ENCODE results near the gene ROBO1.

The ROBO1 gene

DNA sequence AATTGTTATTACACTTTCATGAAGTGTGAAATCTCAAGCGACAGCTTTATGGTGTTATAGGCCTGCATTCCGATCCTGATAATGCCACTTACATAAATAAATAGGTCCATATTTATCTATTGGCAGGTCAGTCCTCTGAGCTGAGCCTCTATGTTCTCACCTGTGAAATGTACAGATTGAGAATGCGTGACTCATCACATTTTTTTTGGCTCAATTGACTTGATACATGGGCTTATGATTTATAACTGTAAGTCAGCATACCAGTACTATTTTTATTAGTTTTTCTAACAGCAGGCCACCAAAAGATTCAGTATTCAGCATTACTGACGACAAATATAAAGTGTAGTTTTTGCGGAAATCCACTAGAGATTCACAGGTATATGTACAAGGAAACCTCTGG lies 344.4 kb downstream of the ROBO1 start:
- Histone ChIP-seq H3K27me3 (ENCODE audit: insufficient read depth, low read depth) (no peaks in the 10 kb centered on the region), H3K79me2 (ENCODE audit: insufficient read depth, low read depth) (no peaks in the 10 kb centered on the region), H3K36me3 (ENCODE audit: insufficient read depth) (no peaks in the 10 kb centered on the region), H3K4me3 (IDR thresholded peaks at IDR 0.05; ENCODE audit: insufficient read depth, low read depth, low read length) (no peak overlapping the region), H2AFZ (ENCODE audit: low read depth) (no peak overlapping the region), H4K20me1 (ENCODE audit: insufficient read depth) (no peaks in the 10 kb centered on the region), H3K27ac (no peak overlapping the region), H3K4me1 (ENCODE audit: low read depth, poor library complexity, severe bottlenecking) (no peaks in the 10 kb centered on the region), H3K4me2 (no peak overlapping the region), H3K9ac (no peak overlapping the region)
- TF ChIP-seq, protein P1, sequence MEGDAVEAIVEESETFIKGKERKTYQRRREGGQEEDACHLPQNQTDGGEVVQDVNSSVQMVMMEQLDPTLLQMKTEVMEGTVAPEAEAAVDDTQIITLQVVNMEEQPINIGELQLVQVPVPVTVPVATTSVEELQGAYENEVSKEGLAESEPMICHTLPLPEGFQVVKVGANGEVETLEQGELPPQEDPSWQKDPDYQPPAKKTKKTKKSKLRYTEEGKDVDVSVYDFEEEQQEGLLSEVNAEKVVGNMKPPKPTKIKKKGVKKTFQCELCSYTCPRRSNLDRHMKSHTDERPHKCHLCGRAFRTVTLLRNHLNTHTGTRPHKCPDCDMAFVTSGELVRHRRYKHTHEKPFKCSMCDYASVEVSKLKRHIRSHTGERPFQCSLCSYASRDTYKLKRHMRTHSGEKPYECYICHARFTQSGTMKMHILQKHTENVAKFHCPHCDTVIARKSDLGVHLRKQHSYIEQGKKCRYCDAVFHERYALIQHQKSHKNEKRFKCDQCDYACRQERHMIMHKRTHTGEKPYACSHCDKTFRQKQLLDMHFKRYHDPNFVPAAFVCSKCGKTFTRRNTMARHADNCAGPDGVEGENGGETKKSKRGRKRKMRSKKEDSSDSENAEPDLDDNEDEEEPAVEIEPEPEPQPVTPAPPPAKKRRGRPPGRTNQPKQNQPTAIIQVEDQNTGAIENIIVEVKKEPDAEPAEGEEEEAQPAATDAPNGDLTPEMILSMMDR (conservative IDR thresholded peaks at IDR 0.05; ENCODE audit: low read depth, low read length), result no peak

DNA sequence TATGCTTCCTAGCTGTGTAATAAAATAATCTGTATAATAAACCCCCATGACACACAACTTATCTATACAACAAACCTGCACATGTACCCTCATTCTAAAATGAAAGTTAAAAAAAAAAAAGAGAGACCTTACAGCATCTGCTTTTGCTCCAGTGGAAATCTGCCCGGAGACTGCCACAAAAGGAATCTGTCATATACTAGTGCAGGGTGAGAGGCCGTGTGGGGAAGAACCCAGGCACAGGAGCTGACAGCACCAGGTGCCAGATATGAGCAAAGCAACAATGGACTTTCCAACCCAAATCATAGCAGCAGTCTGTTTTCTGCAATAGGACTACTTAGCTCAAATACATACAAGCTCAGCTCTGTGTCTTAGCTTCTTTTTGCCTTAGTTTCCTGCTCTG lies 346.5 kb downstream of the ROBO1 start:
- H3K27me3 ChIP-seq (ENCODE audit: insufficient read depth, low read depth), result no peaks in the 10 kb centered on the region
- no peak overlapping the region for H3K9ac ChIP-seq
- TF ChIP-seq, protein P1 (conservative IDR thresholded peaks at IDR 0.05; ENCODE audit: low read depth, low read length), result no peak
- H3K4me1 ChIP-seq (ENCODE audit: low read depth, poor library complexity, severe bottlenecking), result no peaks in the 10 kb centered on the region
- H3K79me2 ChIP-seq (ENCODE audit: insufficient read depth, low read depth), result no peaks in the 10 kb centered on the region
- no peaks in the 10 kb centered on the region for H3K36me3 ChIP-seq (ENCODE audit: insufficient read depth)
- no peak overlapping the region for H2AFZ ChIP-seq (ENCODE audit: low read depth)
- H3K27ac ChIP-seq, result no peak overlapping the region
- H4K20me1 ChIP-seq (ENCODE audit: insufficient read depth), result no peaks in the 10 kb centered on the region
- H3K4me3 ChIP-seq (IDR thresholded peaks at IDR 0.05; ENCODE audit: insufficient read depth, low read depth, low read length), result no peak overlapping the region
- H3K4me2 ChIP-seq, result no peak overlapping the region

DNA sequence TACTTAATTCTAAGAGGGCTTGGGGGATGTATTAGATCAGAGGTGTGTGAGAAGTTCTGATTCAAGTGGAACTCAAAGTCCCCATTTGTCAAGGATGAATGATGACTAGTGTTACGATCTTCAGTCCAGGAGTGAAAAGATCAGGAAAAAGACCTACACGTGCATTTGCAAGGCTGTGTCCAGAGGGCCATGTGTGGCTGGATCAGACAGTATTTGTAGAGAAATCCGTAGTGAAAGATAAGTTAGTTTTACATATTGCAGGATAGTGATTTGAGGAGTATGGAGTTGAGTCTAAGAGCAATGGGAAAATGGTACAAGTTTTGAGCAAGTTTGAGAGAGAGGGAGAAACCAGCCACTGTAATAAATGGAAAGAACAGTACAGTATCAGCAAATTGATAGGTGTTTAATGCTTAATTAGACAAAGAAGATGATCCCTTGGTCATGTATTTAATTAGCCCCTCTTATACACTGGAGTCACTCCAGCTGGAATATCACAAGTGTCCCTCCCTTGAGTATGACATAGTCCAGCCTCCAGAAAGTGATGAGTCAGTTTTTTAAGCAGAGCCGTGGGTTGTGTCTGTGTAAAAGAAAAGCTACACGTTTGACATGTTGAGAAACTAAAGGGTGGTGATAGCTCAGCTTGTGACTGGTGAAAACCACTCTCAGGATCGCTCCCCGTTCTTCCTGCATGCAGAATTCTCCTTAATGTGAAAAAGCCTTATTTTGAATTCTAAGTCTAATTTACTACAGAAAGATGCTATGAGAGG lies 348.8 kb downstream of the ROBO1 start:
- Histone ChIP-seq H3K36me3 (ENCODE audit: insufficient read depth) (no peaks in the 10 kb centered on the region), H3K27ac (no peak overlapping the region), H3K4me3 (IDR thresholded peaks at IDR 0.05; ENCODE audit: insufficient read depth, low read depth, low read length) (no peak overlapping the region), H3K27me3 (ENCODE audit: insufficient read depth, low read depth) (no peaks in the 10 kb centered on the region), H4K20me1 (ENCODE audit: insufficient read depth) (no peaks in the 10 kb centered on the region), H3K79me2 (ENCODE audit: insufficient read depth, low read depth) (no peaks in the 10 kb centered on the region), H3K9ac (no peak overlapping the region), H2AFZ (ENCODE audit: low read depth) (no peak overlapping the region), H3K4me1 (ENCODE audit: low read depth, poor library complexity, severe bottlenecking) (no peaks in the 10 kb centered on the region), H3K4me2 (no peak overlapping the region)
- TF ChIP-seq, protein P1 (conservative IDR thresholded peaks at IDR 0.05; ENCODE audit: low read depth, low read length), result no peak

DNA sequence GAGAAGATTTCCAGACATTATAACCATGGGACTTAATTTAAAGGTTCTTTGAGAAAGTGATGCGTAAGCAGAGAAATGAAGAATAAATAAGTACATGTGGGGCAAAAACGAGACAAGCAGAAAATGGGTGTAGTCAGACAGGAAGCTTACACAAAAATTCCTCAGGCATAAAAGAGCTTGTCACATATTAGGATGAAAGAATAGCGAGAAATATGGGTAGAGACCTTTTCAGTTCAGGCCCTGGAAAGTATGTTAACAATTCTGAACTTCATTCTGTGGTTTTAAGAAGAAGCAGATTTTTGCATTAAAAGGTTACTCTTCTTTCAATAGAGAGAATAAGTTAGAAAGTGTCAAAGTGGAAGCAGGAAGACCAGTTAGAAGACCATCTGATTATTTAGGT lies 352.4 kb downstream of the ROBO1 start:
- Histone ChIP-seq H3K27me3 (ENCODE audit: insufficient read depth, low read depth) (no peaks in the 10 kb centered on the region), H3K4me1 (ENCODE audit: low read depth, poor library complexity, severe bottlenecking) (no peaks in the 10 kb centered on the region), H3K79me2 (ENCODE audit: insufficient read depth, low read depth) (no peaks in the 10 kb centered on the region), H3K4me3 (IDR thresholded peaks at IDR 0.05; ENCODE audit: insufficient read depth, low read depth, low read length) (no peak overlapping the region), H3K9ac (no peak overlapping the region), H3K27ac (no peak overlapping the region), H3K4me2 (no peak overlapping the region), H4K20me1 (ENCODE audit: insufficient read depth) (no peaks in the 10 kb centered on the region), H2AFZ (ENCODE audit: low read depth) (no peak overlapping the region), H3K36me3 (ENCODE audit: insufficient read depth) (no peaks in the 10 kb centered on the region)
- TF ChIP-seq, protein P1 (conservative IDR thresholded peaks at IDR 0.05; ENCODE audit: low read depth, low read length), result no peak
